Endothelial cell of hepatic sinusoid (primary cell): ENCODE results near the gene TNFSF10.
"Not testable (repeated sequence)": the region's sequence is repeated elsewhere in the genome, so short reads cannot be mapped to it uniquely, and the experiment has no call there.

ENCODE experiments used
- in situ Hi-C: cut with HindIII; loops from 2 replicates; pipeline ENCODE4 v1.10.0; 2017; ENCODE audit warnings: low sequenced_read_pairs

The TNFSF10 gene

GRCh38 chr3:172518929-172519640 is 4.1 kb downstream of the TNFSF10 start:
- in situ Hi-C loops, result no loop called here

- in situ Hi-C loops, result no loop called here
These were observed 5.3 kb downstream of the TNFSF10 start for GRCh38 chr3:172517859-172518466.

- in situ Hi-C loops, result no loop called here
These were observed 6.7 kb downstream of the TNFSF10 start for GRCh38 chr3:172516318-172517214.

GRCh38 chr3:172515130-172515918 is 7.9 kb downstream of the TNFSF10 start:
- in situ Hi-C loops, result no loop called here

GRCh38 chr3:172514678-172515077 is 8.6 kb downstream of the TNFSF10 start:
- in situ Hi-C loops, result no loop called here

GRCh38 chr3:172513488-172513887 is 9.7 kb downstream of the TNFSF10 start:
- in situ Hi-C loops, result no loop called here

GRCh38 chr3:172511783-172512762 is 11.2 kb downstream of the TNFSF10 start:
- in situ Hi-C loops, result no loop called here

- in situ Hi-C loops, result no loop called here
These were observed 17.1 kb downstream of the TNFSF10 start for GRCh38 chr3:172506094-172506493.

GRCh38 chr3:172501540-172501939 is 21.7 kb downstream of the TNFSF10 start:
- in situ Hi-C loops, result no loop called here

GRCh38 chr3:172490198-172490669 is 33.0 kb downstream of the TNFSF10 start:
- in situ Hi-C loops, result not testable (repeated sequence)

- in situ Hi-C loops, result no loop called here
These were observed 45.1 kb downstream of the TNFSF10 start for GRCh38 chr3:172478116-172478515.

GRCh38 chr3:172476347-172476746 is 46.9 kb downstream of the TNFSF10 start:
- in situ Hi-C loops, result no loop called here

GRCh38 chr3:172475703-172476102 is 47.5 kb downstream of the TNFSF10 start:
- in situ Hi-C loops, result no loop called here

GRCh38 chr3:172471903-172472302 is 51.3 kb downstream of the TNFSF10 start:
- in situ Hi-C loops, result loop anchor here (5.0 kb wide), 1 partner anchor 55 kb away; no protein-coding TSS in a partner anchor

GRCh38 chr3:172470588-172470987 is 52.6 kb downstream of the TNFSF10 start:
- in situ Hi-C loops, result loop anchor here (5.0 kb wide), 1 partner anchor 53 kb away; no protein-coding TSS in a partner anchor

GRCh38 chr3:172467170-172467824 is 55.9 kb downstream of the TNFSF10 start:
- in situ Hi-C loops, result no loop called here

- in situ Hi-C loops, result no loop called here
These were observed 56.6 kb downstream of the TNFSF10 start for GRCh38 chr3:172466553-172467130.

GRCh38 chr3:172465281-172465680 is 57.9 kb downstream of the TNFSF10 start:
- in situ Hi-C loops, result no loop called here
